Cardiac fibroblast (primary cell): ENCODE data around the gene TSTD2.
A peak's percentile ranks its signal among the peaks of the same experiment; 100 is the strongest.

Source experiments
- DNase-seq, 2 donors: peaks; one replicate each; pipeline versions ENCODE4 v3.0.0 to v3.0.0-alpha.2; 2010; ENCODE audit warnings: low read depth in 2 of 2
- H3K4me3 ChIP-seq, 2 donors: replicated peaks in 1 of 2; 1 replicate in 1 of 2; 2 replicates in 1 of 2; pipeline ENCODE4 v1.5.1; 2011; ENCODE audit warnings: low read depth in 2 of 2, low read length in 2 of 2, mild to moderate bottlenecking in 2 of 2, moderate library complexity in 1 of 2
- CTCF ChIP-seq: IDR thresholded peaks from one replicate; pipeline ENCODE4 v1.5.1; 2011; ENCODE audit warnings: low read depth, mild to moderate bottlenecking, low read length, inconsistent platforms

Gene TSTD2

GRCh38 chr9:97651646-97652045 is 18.5 kb upstream of the TSTD2 start:
- peak in 1 of 2 donors; percentile 12 for DNase-seq
- no peak overlapping the region for H3K4me3 ChIP-seq
- no peak for TF ChIP-seq CTCF

DNA sequence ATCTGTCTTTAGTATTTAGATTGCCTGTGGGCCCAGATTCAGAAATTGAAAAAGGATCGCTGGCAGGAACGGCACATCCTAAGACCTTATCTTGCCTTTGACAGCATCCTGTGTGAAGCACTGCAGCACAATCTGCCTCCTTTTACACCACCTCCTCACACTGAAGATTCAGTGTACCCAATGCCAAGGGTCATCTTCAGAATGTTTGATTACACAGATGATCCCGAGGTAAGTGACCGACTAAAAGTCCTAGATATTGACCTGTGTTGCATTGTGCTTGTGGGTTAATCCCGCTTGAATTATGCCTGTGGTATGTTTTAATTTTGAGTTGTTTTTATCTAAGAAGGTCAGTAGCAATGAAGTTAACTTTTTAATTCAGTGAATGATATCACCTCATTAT is 14.8 kb upstream of the TSTD2 start:
- DNase-seq = no peak
- TF ChIP-seq CTCF = no peak
- no peak overlapping the region for H3K4me3 ChIP-seq

DNA sequence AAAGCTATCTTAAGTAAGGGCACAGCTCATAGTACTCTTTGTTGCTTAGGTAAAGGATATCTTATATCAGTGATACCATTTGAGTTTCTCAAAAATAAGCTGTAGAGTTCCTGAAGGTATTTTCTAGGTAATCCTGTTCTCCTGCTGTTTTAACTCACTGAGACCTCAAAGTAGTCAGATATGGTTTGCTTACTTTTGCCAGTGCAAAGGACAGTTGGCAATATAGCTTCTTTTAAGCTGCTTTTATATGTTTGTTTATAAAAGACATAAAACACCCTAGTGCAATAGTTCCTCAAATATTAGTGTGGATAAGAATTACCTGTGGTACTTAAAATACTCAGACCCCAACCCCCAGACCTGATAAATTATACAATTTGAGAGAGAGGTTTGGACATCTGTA is 12.6 kb upstream of the TSTD2 start:
- no peak for TF ChIP-seq CTCF
- DNase-seq = no peak
- no peak overlapping the region for H3K4me3 ChIP-seq

DNA sequence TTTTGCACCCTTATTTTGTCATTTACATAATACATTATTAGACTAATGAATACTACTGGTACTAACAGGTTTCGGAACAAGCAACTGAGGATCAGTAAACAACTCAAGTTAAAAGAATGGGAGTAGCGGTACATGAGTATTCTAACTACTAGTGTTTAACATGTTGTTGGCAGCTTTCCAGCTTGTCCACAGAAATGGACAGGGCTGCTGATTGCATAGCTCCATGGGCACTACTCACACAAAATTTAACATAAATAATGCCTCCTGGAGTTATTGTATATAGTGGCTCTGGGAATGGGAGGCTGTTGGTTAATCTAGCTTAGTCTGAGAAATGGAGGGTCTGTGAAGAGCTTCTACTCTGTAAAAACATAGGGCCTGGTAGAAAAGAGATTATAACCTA is 7.2 kb upstream of the TSTD2 start:
- H3K4me3 ChIP-seq = no peak overlapping the region
- DNase-seq = no peak
- no peak for TF ChIP-seq CTCF

GRCh38 chr9:97638666-97639065 is 5.5 kb upstream of the TSTD2 start:
- peak in 1 of 2 donors; percentile 12 for DNase-seq
- H3K4me3 ChIP-seq = no peak overlapping the region
- peak; percentile 17 for TF ChIP-seq CTCF

DNA sequence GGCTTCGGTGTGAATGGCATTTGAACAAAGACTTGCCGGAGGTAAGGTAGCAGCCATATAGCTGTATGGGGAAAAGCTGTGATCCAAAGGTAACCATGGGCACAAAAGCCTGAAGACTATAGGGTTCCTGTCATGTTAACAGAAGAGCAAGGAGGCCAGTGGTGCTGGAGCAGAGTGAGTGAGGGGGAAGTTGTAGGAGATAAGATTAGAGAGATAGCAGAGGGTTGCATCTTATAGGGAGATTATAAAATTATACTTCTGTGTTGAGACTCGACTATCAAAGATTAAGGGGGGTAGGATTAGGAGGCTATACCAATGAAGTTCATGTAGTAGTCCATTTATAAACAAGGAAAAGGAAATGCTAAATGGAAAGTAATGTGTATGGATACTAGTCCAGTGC is 3.7 kb upstream of the TSTD2 start:
- H3K4me3 ChIP-seq = no peak overlapping the region
- TF ChIP-seq CTCF = no peak
- no peak for DNase-seq

GRCh38 chr9:97635026-97635425 is 1.9 kb upstream of the TSTD2 start:
- no peak for DNase-seq
- no peak for TF ChIP-seq CTCF
- peak overlapping the region in 1 of 2 donors; percentile 94 for H3K4me3 ChIP-seq
